ENCODE results near the gene ARPC4.

ARPC4 gene

GRCh38 chr3:9791127-9791526 lies 1.8 kb upstream of the ARPC4 start:
- no peak for DNase-seq (ENCODE audit: low read depth in 3 of 3, low spot score in 1 of 3)

GRCh38 chr3:9791790-9792404 lies 985 bp upstream of the ARPC4 start:
- DNase-seq (ENCODE audit: low read depth in 3 of 3, low spot score in 1 of 3), result no peak

DNA sequence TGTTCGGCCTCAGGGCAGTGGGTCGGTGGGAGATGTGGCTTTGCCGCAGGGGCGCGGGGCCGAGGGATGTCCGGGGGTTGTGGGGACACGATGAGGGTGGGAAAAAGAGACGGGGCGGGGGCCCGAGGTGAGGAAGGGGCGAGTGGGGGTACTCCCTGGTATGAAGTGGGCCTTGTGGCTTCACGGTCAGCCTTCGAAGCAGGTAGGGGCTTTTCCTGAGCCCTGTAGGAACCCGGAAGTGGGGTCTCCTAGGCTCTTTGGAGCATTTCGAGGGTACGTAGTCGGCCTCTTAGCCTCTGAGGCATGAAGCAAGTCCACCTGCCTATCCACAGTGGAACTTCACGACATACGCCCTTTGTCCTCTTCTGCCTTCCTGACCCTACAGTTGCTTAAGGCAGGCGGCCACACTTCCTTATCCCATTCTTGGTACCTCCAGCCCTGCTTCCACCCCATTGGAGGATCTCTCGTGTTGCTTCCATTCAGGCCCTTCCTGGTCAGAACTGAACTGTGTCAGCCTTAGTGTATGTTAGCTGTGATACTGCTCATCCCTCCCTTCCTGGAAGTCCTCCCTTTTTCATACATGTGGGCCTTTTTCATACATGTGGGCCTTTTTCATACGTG lies 389 bp downstream of the ARPC4 start:
- no peak for DNase-seq (ENCODE audit: low read depth in 3 of 3, low spot score in 1 of 3)

- DNase-seq (ENCODE audit: low read depth in 3 of 3, low spot score in 1 of 3), result no peak
These were observed 1.5 kb downstream of the ARPC4 start for GRCh38 chr3:9794400-9794799.

DNA sequence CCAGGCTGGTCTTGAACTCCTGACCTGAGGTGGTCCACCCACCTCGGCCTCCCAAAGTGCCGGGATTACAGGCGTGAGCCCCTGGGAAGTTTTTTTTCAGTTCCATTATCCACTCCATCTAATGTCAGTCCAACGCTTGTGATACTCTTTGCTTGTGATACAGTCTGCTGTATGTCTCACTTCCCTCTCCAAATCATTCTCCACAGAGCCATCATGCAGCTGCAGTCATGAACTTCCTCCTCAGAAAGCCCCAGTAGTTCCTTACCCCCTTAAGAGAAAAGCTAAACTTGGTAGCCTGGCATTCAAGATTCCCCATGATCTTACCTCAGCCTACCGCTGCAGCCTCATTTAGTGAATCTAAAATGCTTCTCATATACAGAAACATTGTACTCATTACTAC lies 2.3 kb downstream of the ARPC4 start:
- DNase-seq (ENCODE audit: low read depth in 3 of 3, low spot score in 1 of 3), result no peak

- DNase-seq (ENCODE audit: low read depth in 3 of 3, low spot score in 1 of 3), result no peak
These were observed 4.5 kb downstream of the ARPC4 start for GRCh38 chr3:9797196-9797945.

- no peak for DNase-seq (ENCODE audit: low read depth in 3 of 3, low spot score in 1 of 3)
These were observed 7.6 kb downstream of the ARPC4 start for GRCh38 chr3:9800529-9800928.

GRCh38 chr3:9803494-9803893 lies 10.6 kb downstream of the ARPC4 start:
- DNase-seq (ENCODE audit: low read depth in 3 of 3, low spot score in 1 of 3), result no peak

- DNase-seq (ENCODE audit: low read depth in 3 of 3, low spot score in 1 of 3), result no peak
These were observed 12.1 kb downstream of the ARPC4 start for GRCh38 chr3:9804996-9805395.

- no peak for DNase-seq (ENCODE audit: low read depth in 3 of 3, low spot score in 1 of 3)
These were observed 13.3 kb downstream of the ARPC4 start for GRCh38 chr3:9806137-9806536.

- DNase-seq (ENCODE audit: low read depth in 3 of 3, low spot score in 1 of 3), result no peak
These were observed 14.1 kb downstream of the ARPC4 start for GRCh38 chr3:9806688-9807589.

- DNase-seq (ENCODE audit: low read depth in 3 of 3, low spot score in 1 of 3), result no peak
These were observed 15.1 kb downstream of the ARPC4 start for GRCh38 chr3:9807981-9808344.

DNA sequence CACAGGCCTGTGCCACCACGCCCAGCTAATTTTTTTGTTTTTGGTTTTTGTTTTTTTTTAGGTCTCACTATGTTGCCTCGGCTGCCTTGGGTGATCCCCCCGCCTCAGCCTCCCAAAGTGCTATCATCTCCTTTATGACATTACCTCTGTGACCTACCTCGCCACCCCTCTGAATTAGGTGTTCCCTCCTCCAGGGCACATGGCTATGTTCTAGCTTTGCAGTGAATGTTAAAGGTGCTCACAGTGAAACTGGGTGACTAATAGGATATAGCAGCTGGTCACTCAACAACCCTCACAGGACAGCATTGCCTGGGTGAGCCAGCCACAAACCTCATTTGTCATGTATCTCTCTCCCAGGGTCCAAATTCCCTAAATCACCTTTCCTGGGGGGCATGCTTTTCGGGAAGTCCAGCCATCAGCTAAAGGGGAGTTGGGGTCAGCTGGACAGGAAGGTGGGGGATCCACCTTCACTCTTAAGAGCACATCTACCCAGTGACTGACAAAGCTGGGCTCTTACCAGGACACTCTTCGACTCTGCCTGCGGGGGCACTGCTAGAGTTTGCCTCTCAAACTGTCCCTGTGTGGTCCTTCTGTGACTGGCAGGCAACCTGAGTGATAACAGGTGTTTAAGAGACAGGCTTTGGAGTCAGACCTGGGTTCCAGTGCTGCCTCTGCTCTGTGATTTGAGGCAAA lies 15.6 kb downstream of the ARPC4 start:
- peak in 2 of 3 donors; percentile 20 to 27 for DNase-seq (ENCODE audit: low read depth in 3 of 3, low spot score in 1 of 3)

DNA sequence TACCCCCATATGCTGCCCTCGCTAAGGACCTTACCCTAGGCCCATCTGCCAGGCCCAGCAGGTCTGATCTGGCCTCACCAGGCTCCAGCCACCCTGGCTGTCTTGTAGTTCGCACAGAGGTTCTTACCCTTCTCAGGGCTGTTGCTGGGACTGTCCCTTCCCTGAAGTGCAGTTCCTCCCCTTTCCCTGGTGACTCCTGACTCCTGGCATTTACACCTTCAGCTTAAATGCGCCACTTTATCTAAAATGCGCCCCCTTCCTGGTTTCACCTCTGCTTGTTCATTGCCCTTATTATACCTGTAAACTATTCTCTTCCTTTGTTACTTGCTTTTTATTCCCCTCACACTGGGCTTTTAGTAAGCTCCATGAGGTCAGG lies 16.3 kb downstream of the ARPC4 start:
- DNase-seq (ENCODE audit: low read depth in 3 of 3, low spot score in 1 of 3), result no peak

DNA sequence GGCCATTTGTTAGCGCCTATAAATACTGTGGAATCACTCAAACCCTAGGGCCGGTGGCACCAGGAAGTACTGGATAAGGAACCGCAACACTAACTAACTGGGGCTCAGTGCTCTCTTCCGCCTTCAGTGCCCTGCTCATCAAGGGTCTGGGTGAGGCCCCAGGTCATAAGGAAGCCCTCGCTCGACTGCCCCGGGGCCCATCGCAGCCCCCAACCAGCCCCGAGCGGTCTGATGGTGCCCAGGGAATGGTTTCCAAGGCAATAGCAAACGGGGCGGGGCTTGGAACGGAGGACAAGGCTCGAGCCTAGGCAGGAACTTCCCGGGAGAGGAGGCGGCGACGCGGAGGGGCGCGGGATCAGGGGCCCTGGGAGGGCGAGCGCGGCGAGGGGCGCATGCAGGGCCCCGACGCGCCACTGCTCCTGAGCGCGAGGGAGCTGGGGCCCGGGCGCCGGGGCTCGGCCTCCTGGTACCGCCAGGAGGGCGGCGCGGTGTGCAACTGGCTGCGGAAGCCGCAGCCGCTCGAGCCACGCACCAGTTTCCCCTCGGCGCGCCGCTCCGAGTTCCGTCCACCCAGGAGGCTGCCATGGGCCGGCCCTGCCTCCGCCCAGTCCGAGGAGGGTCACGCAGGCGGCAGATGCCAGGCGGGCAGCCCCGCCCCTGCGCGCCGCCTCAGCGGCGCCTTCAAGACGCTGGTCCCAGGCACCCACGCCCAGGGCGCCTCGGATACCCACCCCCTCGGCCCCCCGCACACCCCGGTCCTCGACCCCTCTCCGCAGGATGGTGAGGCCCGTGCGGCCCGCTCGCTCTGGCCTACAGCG lies 16.9 kb downstream of the ARPC4 start, which contains the start of gene TTLL3:
TSS of gene TTLL3 (plus strand) at position 648 of the 818 bp plus-strand sequence. CDS start 400 bp downstream, outside the sequence.
- peak in 2 of 3 donors; percentile 11 to 27 for DNase-seq (ENCODE audit: low read depth in 3 of 3, low spot score in 1 of 3)

GRCh38 chr3:9810433-9810770 lies 17.5 kb downstream of the ARPC4 start:
- no peak for DNase-seq (ENCODE audit: low read depth in 3 of 3, low spot score in 1 of 3)

DNA sequence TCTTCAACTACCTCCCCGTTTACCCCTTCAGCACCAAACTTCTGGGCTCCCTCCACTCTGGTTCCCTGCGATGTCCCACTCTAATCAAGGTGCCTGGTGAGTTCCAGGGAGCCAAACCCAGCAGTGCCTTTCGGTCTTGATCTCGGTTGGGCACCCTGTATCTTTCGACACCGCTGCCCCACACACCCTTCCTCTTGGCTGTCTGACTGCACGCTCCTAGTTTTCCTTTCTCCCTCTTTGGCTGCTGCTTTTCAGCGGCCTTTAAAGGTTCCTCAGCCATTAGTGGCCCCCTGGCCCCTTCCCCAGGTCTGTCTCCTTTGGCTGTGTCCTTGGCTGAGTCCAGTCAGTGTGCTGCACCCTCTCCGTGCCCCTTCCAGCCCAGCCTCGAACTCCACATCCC lies 18.0 kb downstream of the ARPC4 start:
- no peak for DNase-seq (ENCODE audit: low read depth in 3 of 3, low spot score in 1 of 3)

GRCh38 chr3:9812870-9813483 lies 20.1 kb downstream of the ARPC4 start:
- DNase-seq (ENCODE audit: low read depth in 3 of 3, low spot score in 1 of 3), result no peak

DNA sequence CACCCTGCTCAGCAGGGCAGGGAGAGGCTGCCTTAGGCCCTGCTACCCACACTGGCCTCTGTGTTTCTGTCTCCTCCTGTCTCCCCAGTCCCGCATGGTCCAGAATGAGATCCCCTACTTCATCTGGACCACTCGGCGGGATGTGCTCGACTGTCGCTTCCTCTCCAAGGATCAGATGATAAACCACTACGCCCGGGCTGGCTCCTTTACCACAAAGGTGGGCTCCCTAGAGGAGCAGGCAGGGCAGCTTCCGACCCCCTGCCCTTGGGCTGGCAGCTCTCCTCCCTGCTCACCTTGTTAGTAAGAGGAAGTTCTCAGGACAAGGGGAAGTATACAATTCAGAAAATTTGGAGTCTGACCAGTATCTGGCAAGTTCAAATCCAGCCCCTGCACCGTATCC lies 23.1 kb downstream of the ARPC4 start:
- DNase-seq (ENCODE audit: low read depth in 3 of 3, low spot score in 1 of 3), result no peak

DNA sequence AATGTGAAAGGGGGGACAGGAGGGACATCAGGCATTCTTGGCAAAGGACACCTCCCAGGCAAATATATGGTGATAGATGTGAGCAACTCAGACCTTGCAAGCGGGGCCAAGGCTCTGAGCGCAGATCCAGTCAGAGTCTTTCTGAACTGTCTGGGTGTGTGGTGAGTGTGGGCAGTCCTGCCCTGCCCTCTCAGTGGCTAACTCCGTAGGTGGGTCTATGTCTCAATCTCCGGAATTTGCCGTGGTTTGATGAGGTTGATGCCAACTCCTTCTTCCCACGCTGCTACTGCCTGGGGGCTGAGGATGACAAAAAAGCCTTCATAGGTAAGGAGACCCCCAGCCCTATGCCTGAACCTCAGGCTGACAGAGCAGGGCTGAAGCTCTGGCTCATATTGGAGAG lies 24.6 kb downstream of the ARPC4 start:
- no peak for DNase-seq (ENCODE audit: low read depth in 3 of 3, low spot score in 1 of 3)

Data from stimulated activated CD4-positive, alpha-beta T cell treated with anti-CD3 and anti-CD28 coated beads, TNF-alpha, amount 100 ng/mL, for 1 hour (primary cell).